HepG2 (cell line): ENCODE results near the gene PDE4D.

Source experiments
- BRCA1 ChIP-seq: sonication (generic); formaldehyde crosslinking; IDR thresholded peaks from 2 replicates; pipeline ENCODE4 v1.4.0; 2020; ENCODE audit warnings: missing genetic modification reagents
- ELK4 ChIP-seq: sonication (generic); formaldehyde crosslinking; IDR thresholded peaks from 2 replicates; pipeline ENCODE4 v1.9.0; 2021; ENCODE audit warnings: missing genetic modification reagents, borderline replicate concordance
- FOSL1 ChIP-seq: sonication (generic); formaldehyde crosslinking; IDR thresholded peaks from 2 replicates; pipeline ENCODE4 v1.9.0; 2021; ENCODE audit warnings: missing genetic modification reagents, borderline replicate concordance
- FOSL2 ChIP-seq: sonication (generic); formaldehyde crosslinking; IDR thresholded peaks from 2 replicates; pipeline ENCODE4 v1.4.0; 2020; ENCODE audit warnings: missing genetic modification reagents
- JUND ChIP-seq: sonication (generic); formaldehyde crosslinking; IDR thresholded peaks from 2 replicates; pipeline ENCODE4 v1.8.0; 2022; ENCODE audit warnings: mild to moderate bottlenecking, missing genetic modification reagents
- MTA1 ChIP-seq: sonication (generic); formaldehyde crosslinking; IDR thresholded peaks from 2 replicates; pipeline ENCODE4 v1.4.0; 2020; ENCODE audit warnings: missing genetic modification reagents, mild to moderate bottlenecking, borderline replicate concordance
- NFIC ChIP-seq: IDR thresholded peaks from 2 replicates; pipeline ENCODE4 v1.6.1; 2012; ENCODE audit warnings: mild to moderate bottlenecking, low read length, inconsistent platforms
- REST ChIP-seq, 2 experiments: IDR thresholded peaks; 2 replicates each; pipeline ENCODE4 v1.6.1; 2011 to 2012; ENCODE audit warnings: low read length in 2 of 2, borderline replicate concordance in 1 of 2, low read depth in 1 of 2, mild to moderate bottlenecking in 1 of 2, moderate library complexity in 1 of 2
- TRIM24 ChIP-seq: sonication (generic); formaldehyde crosslinking; IDR thresholded peaks from 2 replicates; pipeline ENCODE4 v1.8.0; 2022; ENCODE audit warnings: mild to moderate bottlenecking, missing genetic modification reagents
- USF2 ChIP-seq, 2 experiments: sonication (generic) in 1 of 2; formaldehyde crosslinking in 1 of 2; IDR thresholded peaks; 2 replicates each; pipeline versions ENCODE4 v1.5.1 to v1.6.1; 2011 to 2020; ENCODE audit warnings: borderline replicate concordance in 1 of 2, low read depth in 1 of 2, low read length in 1 of 2, mild to moderate bottlenecking in 1 of 2, missing genetic modification reagents in 1 of 2, moderate library complexity in 1 of 2
- ZBTB33 ChIP-seq: sonication (generic); formaldehyde crosslinking; IDR thresholded peaks from 2 replicates; pipeline ENCODE4 v1.4.0; 2020; ENCODE audit warnings: missing genetic modification reagents
- ZNF24 ChIP-seq: fragments of 450-650 bp; IDR thresholded peaks from 2 replicates; pipeline ENCODE4 v1.6.1; 2017; ENCODE audit warnings: antibody characterized with exemption, mild to moderate bottlenecking
- ZNF781 ChIP-seq: sonication (generic); formaldehyde crosslinking; IDR thresholded peaks from 2 replicates; pipeline ENCODE4 v1.5.1; 2020; ENCODE audit warnings: borderline replicate concordance, mild to moderate bottlenecking, missing genetic modification reagents; ENCODE audit errors: not compliant biosample characterization
- TF ChIP-seq, protein P1 (sequence below): sonication (generic); formaldehyde crosslinking; IDR thresholded peaks from 2 replicates; pipeline ENCODE4 v1.4.0; 2020; ENCODE audit warnings: mild to moderate bottlenecking, missing genetic modification reagents

DNA sequence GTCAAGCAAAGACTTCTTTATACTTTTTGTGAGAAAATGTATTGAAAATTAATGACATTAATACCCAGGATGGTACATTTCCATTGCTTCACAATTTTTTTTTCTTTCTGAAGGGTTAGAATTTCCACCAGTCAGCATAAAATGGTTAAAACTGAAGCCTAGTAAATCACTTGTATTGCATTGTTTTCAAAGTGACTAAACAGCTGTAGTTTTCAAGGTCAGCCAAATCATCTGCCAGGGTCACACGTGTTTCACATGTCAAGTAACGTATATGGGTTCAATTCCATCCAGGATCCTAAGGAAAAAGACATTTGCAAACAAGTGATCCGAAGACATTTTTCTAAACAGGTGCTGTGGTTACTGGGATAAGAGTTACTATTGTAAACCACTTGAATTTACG is 736.5 kb downstream of the PDE4D start:
- TF ChIP-seq NFIC (no peak), TRIM24 (no peak), USF2 (IDR thresholded peaks at IDR 0.05; ENCODE audit: low read depth, low read length) (no peak), USF2 (CRISPR knock-in tag; IDR thresholded peaks at IDR 0.05; ENCODE audit: borderline replicate concordance) (no peak), REST (IDR thresholded peaks at IDR 0.05; ENCODE audit: borderline replicate concordance in 1 of 2, low read depth in 1 of 2, low read length in 2 of 2) (no peak), ZNF24 (no peak), FOSL1 (no peak), FOSL2 (no peak), ELK4 (CRISPR knock-in tag) (no peak), MTA1 (CRISPR knock-in tag) (no peak), JUND (CRISPR knock-in tag) (no peak), BRCA1 (CRISPR knock-in tag) (no peak), ZBTB33 (no peak), ZNF781 (CRISPR knock-in tag) (no peak)
- TF ChIP-seq, protein P1, sequence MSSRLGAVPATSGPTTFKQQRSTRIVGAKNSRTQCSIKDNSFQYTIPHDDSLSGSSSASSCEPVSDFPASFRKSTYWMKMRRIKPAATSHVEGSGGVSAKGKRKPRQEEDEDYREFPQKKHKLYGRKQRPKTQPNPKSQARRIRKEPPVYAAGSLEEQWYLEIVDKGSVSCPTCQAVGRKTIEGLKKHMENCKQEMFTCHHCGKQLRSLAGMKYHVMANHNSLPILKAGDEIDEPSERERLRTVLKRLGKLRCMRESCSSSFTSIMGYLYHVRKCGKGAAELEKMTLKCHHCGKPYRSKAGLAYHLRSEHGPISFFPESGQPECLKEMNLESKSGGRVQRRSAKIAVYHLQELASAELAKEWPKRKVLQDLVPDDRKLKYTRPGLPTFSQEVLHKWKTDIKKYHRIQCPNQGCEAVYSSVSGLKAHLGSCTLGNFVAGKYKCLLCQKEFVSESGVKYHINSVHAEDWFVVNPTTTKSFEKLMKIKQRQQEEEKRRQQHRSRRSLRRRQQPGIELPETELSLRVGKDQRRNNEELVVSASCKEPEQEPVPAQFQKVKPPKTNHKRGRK (CRISPR knock-in tag) = no peak
